ENCODE results near the gene DICER1. TPM values are rescaled to one million over a fixed set of nuclear protein-coding genes. Genes with fewer than 3 reads are reported as not detected.
"Not testable (repeated sequence)": the region's sequence is repeated elsewhere in the genome, so short reads cannot be mapped to it uniquely, and the experiment has no call there.

The DICER1 gene
- polyA plus RNA-seq, 10 donors: 32.6 to 52.1 (median 42.4) TPM

DNA sequence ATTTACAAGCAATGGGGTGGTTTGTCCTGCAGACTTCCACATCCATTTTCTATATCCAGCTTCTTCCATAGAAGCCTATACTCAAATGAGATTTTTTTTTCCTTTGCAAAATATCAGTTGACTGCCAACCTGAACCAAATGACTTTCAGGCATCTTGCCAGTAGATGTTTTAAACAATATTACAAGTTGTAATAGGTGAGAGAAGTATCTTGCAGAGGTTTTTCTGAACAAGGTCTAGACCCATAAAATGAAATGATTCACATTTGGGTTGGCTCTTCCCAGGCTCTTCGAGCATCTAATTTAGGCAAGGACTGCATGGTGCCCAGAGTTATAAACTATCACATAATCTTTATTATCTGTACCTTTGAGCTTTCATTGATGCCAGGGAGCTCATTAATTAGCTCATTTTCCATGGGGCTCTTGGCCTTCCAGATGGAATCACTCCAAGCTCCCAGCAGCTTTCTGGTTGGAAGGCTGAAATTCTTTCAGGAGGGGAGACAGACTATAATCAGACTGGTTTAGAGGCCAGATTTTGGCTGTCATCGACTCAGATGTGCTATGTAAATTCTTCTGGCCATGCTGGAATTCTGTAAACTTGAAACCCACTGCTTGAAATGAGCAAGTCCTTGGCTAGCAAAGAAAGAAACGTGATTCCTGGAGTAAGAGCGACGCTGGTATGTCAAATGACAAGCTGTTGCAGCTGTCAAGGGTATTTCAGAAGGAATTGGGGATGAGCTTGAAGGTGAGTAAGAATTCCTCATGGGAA, 32.2 kb upstream of the DICER1 start:
- DNase-seq: peak in 1 of 3 donors; percentile 33

DNA sequence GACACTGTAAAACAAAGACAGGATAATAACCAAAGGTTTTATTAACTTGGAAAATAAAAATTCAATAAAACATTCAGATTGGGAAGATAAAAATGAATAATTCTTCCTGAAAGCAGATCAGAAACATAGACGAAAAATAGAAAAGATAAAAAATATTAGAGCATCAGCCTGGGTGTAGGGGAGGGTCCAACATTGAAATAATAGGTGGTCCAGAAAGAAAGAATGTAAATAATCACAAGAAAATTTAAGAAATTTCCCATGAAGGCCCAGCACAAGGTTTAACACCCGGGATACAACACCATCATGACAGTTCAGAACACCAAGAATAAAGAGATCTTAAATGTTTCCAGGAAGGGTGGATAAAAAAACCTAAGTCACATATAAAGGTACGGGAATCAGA, 31.1 kb upstream of the DICER1 start:
- no peak for DNase-seq

DNA sequence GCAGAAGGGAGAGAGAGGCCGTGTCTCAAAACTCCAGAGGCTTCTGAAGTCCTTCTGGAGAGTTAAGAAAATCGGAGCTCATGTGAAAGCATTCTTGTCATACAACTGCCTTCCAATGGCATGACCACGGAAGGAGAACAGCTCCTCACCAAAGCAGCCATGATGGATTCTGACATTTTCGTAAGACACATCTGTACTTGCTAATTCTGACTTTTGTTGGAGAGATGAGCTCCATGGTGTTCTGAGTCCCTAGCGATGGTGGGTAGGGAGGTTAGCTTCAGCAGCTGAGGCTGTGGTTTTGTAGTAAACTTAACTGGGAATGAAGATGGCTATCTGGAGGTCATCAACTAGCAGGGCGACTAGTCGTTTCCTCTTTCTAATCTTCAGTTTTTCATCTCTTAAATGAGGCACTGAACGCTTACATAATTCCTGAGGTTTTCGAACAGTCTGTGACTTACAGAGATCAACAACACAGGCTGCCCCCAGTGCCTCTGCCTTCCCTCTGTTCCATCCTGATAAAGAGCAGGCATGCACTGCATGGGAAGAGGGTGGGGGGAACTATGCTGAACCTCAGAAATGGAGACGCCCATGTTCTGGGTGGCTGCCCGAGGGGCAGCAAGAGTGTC, 28.6 kb upstream of the DICER1 start:
- no peak for DNase-seq

DNA sequence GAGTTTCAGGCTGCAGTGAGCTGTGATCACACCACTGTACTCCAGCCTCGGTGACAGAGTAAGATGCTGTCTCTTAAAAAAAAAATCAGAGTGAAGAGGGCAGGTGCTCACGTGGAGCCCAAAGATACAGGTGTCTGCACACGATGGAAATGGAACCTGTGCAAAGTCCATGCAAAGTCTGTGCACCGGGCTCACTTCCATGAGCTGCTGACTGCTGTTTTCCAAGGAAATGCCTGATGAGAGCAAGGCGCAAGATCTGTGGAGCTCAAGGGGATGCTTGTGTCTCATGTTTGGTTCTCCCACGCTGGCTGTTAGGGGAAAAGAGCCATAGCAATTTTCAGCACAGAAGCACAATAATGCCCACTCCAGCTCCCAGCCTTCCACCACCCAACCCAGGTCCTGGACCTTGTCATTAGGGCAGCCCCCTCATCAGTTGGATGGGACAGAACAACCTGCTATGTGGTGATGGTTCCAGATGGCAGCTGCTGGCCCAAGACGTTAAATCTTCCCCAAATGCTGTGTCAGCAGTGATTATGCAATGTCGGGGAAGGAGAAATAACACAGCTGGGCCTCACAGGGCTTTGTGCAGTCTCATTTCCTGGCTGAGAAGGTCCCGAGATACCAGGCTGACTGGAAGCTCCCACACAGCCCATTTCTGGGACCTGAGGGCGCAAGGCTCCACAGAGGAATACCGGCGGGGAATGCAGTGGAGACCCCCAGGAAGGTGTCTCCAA, 27.9 kb upstream of the DICER1 start:
- DNase-seq: peak in 2 of 3 donors; percentile 29 to 67

DNA sequence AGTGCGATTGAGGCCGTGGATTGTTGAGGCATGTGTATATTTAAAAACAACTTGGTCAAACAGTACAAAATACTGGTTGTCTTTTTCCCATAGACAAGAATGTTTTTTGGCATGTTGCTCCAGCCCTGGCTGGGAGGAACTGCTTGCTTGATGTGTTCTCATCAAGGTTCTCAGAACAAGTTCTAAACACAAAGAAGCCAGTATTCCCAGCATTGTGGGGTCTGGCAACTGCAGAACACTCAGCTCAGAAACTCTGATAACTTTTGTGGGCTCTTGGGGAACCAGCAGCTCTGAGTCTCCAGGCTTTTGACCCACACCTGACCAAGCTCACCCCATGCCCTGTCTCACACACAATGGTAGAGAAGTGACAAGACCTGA, 27.1 kb upstream of the DICER1 start:
- peak in 1 of 3 donors; percentile 32 for DNase-seq

DNA sequence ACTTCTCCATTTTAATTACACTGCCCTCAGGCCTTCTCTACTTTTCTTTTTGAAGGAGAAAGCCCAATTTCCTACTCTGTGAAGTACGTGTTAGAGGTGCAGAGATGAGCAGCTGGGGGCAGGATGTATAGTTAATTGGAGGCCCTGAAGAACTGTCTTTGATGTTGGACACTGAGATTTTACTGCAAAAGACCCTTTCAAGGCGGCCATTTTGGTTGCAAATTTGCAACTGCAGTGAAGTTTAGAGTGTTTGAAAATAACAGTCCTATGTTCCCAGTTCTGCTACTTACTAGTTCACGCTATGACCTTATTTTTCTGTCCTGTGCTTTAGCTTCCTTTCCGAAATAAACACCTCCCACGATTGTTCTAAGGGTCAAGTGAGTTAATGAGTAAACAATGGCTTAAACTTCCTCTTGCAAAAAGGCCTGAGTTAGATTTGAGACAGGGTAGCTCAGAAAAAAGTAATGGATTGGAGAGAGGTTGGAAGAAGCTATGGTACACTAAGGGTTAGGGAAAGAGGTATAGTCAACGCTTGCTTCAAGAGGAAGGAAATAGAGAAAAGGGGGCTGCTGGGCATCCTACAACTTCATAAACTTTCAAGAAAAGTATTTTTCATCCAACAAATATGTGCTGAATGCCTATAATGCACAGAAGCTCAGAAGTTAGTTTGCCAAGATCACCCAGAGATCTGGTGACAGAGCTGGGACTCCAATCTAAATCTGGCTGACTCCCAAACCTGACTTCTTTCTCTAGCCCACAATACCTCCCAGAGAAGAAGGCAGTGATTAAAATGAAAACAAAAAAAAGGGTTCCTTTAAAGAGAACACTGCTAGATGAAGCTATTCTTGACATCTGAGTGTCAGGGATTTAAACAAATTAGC, 26.4 kb upstream of the DICER1 start:
- peak in 1 of 3 donors; percentile 24 for DNase-seq

DNA sequence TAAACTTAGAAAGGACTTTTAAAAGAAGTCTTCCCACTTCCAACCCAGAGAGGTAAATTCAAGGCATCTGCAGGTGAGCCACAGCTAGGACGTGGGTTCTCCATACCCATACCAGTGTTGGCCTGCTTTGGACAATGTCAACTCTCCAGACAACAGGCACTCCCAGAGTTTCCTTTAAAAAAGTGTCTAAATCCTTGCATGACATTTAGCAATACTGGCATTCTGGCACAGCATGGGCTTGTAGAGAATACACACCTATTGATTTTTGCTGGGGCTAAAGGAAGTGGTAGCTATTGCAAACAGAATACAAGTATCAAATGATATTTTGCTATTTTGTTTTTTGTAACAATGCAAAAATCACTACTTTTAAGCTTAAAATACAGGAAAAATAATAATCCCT, 25.8 kb upstream of the DICER1 start:
- DNase-seq: no peak

DNA sequence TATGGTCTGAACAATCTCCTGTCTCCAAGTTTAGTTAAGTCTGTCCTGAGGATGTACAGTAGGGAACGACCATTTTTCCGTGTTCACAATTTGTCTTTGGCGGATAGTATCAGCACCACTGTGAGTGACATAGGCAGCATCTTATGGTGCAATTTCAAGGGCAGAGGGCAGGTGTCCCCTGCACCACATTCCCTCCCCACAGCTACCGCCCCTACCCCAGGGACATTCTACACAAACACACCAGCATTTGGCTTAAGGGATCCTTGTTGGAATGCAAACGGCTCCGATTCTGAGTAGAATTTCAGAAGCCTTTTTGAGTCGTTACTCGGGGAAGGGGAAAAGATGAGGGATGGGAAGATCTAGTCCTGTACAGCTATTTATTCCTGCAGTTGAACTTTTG, 25.1 kb upstream of the DICER1 start:
- no peak for DNase-seq

DNA sequence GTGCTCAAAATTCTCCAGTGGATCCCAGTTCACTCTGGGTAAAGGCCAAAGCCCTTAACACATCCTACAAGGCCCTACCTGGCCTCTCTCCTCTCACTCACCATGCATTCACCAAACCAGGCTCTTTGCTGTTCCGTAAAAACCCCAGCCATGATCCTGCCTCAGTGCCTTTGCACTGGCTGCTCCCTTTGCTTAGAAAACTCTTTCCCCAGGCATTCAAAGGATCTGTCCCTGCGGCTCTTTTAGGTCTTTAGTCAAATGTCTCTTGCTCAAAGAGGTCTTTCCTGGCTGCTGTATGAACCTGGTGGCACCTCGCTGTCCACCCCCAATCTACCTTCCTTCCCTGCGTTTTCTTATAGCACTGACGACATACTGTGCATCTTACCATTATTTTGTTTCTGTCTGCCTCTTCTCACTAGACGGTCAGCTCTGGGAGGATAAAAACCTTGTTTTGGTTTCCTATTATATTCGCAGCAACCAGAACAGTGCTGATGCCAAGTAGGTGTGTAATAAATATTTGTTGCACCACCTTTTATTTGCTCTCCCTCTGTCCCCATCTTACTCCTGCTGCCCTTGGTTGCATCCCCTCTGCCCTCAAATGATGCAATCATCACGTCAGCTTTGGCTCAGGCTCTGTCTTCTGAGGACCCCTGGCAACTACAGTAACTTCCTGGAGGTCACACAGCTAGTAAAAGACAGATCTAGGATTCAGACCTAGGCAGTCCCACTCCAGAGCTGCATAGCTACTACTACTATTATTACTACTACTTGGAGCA, 23.8 kb upstream of the DICER1 start:
- DNase-seq: no peak

DNA sequence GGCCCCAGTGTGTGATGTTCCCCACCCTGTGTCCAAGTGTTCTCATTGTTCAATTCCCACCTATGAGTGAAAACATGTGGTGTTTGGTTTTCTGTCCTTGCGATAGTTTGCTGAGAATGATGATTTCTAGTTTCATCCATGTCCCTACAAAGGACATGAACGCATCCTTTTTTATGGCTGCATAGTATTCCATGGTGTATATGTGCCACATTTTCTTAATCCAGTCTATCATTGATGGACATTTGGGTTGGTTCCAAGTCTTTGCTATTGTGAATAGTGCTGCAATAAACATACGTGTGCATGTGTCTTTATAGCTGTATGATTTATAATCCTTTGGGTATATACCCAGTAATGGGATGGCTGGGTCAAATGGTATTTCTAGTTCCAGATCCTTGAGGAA, 18.3 kb upstream of the DICER1 start:
- not testable (repeated sequence) for DNase-seq

DNA sequence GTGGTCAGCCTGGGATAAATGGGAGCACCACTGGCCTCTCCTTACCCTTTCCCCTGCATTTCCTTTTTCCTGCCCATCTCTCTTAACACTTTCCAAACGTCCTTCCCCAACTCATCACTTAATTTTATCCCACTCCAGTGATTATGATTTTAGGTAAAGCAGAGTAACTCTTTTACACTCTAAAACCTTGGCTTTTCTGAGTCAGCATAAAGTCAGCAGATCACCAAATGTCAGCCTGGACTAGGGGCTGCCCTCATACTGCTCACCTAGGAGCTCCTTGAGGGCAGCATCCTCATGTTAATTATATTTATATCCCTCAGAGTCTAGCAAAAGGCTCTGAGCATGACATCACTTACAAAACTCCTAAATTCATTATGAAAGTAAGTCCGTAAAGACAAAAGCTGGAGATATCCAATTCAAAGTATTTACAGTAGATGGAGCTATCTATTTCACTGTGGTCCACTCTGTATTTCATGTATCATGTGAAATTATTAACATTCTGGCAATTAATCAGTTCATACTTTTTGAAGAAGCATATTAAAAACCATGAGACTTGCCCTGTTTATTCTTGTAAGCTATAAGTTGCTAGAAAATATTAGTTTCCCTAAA, 17.0 kb upstream of the DICER1 start:
- DNase-seq: peak in 1 of 3 donors; percentile 32

DNA sequence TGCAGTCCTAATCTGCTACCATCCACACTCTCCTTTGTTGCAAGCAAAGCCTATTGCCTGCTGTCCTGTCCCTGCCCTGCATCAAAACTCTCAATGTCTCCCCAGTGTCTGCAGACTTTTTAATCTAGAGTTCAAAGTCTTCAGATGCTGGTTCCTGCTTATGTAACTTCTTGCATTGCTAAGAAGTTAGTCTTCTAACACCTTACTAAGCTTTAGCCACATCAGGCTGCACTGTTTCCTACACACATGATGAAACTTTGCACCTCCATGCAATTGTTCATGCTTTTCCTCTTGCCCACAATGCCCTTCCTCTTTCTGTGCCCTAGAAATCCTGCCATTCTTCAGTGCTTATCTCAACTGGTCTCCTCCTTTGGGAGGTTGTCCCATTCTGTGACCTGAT, 16.2 kb upstream of the DICER1 start:
- DNase-seq: no peak

DNA sequence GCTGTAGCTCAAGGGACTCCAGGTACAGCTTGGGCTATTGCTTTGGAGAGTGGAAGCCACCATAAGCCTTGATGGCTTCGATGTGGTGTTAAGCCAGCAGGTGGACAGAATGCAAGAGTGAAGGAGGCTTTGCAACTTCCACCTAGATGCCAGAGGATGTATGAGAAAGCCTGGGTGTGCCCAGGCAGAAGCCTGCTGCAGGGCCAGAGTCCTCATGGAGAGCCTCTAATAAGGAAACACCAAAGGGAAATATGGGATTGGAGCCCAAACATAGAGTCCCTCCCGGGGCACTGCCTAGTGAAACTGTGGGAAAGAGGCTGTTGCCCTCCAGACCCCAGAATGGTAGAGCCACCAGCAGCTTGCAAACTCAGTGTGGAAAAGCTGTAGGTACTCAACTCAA, 9.8 kb upstream of the DICER1 start:
- DNase-seq: no peak

DNA sequence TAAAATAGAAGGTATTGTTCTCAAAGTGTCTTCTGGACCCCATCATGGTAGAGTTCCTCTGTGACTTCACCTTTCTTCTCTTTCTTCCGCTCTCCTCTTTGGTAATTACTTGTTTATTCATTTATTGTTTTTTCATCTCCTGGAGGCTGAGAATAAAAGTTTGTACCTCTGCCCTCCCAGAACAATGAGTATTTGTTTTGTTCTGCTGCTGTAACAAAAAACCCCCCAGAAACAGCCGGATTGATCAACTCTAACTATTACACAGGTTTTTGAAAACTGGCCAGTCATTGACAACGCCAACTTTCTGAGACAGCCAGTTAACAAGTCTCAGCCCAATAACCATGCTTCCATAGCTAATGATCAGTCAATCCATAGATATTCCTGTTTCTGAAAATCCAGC, 8.2 kb upstream of the DICER1 start:
- no peak for DNase-seq

DNA sequence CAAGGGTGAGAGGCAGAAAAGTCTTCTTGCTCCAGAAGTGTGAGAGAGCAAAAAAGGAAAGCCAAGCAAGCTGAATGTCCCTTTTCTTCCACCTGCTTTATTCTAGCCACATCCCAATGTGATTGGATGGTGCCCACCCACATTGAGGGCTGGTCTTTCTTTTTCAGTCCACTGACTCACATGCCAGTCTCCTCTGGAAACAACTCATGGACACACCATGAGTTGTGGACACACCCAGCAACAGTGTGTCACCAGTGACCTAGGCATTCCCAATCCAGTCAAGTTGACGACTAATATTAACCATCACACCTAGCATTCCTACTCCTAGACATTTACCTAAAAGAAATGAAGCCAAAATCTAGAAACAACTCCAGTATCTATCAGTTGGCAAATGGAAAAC, 7.2 kb upstream of the DICER1 start:
- DNase-seq: no peak

DNA sequence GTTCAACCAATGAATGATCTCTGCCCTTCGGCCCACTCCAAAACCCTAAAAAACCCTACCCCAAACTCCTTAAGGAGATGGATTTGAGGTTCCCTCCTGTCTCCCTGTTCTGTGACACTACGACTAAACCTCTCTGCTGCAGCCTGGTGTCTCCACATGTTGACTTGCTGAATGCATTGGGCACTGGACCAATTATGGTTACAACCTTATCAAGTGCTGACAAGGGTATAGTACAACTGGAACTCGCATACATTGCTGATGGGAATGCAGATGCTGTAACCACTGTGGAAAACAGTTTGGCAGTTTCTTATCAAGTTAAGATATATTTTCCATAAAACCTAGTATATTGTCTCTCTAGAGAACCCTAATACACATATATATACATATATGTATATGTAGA, 6.3 kb upstream of the DICER1 start:
- no peak for DNase-seq

DNA sequence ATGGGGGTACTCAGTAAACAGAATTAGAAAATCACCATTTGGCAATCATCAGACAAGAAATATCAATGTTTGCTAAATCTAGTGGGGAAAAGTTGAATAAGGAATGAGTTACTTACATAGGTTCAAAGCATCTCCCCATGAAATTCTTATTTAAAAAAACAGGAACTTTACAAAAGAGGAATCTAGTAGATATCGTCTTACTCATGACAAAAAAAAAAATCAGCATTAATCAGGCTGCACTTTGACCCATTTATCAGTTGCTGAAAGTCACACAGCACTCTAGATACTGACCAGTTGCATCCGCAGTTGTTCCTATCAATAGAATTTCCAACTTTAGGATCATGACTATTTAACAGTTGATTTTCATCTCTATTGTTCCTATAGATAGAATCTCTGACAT, 5.8 kb upstream of the DICER1 start:
- DNase-seq: no peak

DNA sequence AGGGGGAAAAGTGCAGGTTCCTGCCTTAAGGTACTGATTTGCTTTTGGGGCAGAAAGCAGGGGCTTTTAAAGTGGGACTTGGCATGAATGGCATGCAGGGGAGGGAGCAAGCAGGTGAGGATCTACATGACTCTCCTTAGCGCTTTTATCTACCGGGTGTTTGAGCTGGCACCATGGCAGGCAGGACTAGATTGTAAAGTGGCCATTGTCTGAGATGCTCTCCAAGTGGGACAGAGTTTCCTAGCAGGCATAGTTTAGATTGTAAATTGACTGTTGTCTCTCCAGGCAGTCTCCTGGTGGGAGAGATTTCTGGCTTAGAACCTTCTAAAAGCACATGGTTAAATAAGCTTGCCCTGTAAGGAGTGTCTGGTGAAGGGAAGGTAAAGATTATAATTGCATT, 5.3 kb upstream of the DICER1 start:
- DNase-seq: no peak

DNA sequence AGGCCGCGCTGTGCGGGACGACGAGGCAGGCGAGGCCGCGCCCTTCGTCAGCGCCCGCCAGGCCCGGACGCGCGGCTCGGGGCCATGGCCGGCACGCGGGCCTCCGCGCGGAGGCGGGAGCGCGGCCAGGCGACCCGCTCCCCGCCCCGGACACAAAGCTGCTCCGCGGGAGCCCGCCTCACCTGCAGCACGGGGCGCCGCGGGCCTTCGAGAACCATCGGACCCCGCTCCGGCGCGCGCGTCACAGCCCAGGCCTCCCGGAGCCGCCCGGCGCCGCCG, 342 bp downstream of the DICER1 start:
- peak in 1 of 3 donors; percentile 24 for DNase-seq

DNA sequence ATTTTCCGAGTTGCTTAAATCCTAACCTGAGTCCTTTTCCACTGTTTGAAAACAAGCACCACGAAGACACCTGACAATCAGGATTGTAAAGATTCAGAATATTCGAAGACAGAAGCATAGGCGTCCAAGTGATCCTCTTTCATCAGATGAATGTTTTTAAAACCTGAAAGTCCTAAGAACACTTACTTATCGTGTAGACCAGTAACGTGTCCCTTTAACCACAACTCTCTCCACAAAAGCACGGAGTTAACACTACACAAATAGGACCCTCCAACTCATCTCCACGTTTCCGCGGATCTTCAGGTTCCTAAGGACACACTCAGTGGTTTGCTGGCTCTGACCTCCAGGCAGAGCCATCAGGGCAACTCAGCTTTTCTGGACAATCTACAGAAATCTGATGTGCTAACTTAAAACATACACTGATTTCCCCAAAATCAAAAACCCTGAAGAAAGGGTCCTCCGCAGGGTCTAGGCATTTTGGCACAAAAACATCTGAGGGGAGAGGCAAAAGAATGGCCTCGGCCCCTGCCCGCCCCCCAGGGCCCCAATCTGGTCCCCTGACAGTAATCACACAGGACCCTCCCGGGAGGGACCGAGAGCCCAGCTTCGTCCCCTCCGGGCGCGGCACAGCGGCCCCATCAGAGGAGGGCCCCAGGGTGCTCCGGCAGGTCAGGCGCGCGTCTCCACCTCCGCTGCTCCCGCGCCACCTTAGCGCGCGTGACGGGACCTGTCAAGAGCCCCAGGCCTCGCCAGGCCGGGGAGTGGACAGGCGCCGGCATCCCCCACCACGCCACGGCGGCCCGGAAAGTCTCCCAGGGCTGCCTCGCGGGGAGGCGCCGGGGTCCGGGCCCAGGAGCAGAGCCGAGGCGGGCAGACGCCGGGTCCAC, 925 bp downstream of the DICER1 start:
- peak in 2 of 3 donors; percentile 41 to 83 for DNase-seq

Measured in muscle of back (tissue), 11 donors.